SK-N-SH (cell line): ENCODE results near the gene SDR42E1. TPM values are rescaled to one million over a fixed set of nuclear protein-coding genes. Genes with fewer than 3 reads are reported as not detected.

ENCODE experiments used
- CTCF ChIA-PET: fragments of 300-600, 350-600 bp; formaldehyde crosslinking; extraction: SDS; loops from one replicate; lab custom pipeline; 2021; lab: Yijun Ruan, JAX
- POLR2A ChIA-PET: fragments of 350-600 bp; sonication (Branson Sonifier 250); formaldehyde crosslinking; extraction: SDS; loops from one replicate; lab custom pipeline; 2020; ENCODE audit warnings: antibody characterized with exemption, inconsistent platforms; lab: Yijun Ruan, JAX
- DNase-seq: peaks from one replicate; pipeline ENCODE4 v3.0.0; 2012
- H2AFZ ChIP-seq: fragments of 200-600 bp; sonication (generic); 2 replicates; pipeline ENCODE4 v1.8.1; 2016; ENCODE audit warnings: antibody characterized with exemption, mild to moderate bottlenecking, low read depth
- H3F3A ChIP-seq: fragments of 200-600 bp; sonication (generic); replicated peaks from 2 replicates; pipeline ENCODE3; 2016; ENCODE audit warnings: antibody characterized with exemption, mild to moderate bottlenecking; ENCODE audit not compliant: insufficient read depth
- H3K27ac ChIP-seq, 2 experiments: fragments of 200-500 bp in 1 of 2; fragments of 200-600 bp in 1 of 2; sonication (Bioruptor generic) in 1 of 2; sonication (generic), shearing (Covaris generic) in 1 of 2; 2 replicates each; pipeline versions ENCODE4 v1.5.1 to v1.6.1; 2014 to 2016; ENCODE audit warnings: low read depth in 2 of 2, inconsistent platforms in 1 of 2, low read length in 1 of 2, mild to moderate bottlenecking in 1 of 2, mixed read lengths in 1 of 2
- H3K27me3 ChIP-seq: fragments of 200-600 bp; sonication (generic), shearing (Covaris generic); 2 replicates; pipeline ENCODE4 v1.6.1; 2016; ENCODE audit warnings: mixed run types; ENCODE audit not compliant: insufficient read depth
- H3K36me3 ChIP-seq, 2 experiments: fragments of 200-500 bp in 1 of 2; fragments of 200-600 bp in 1 of 2; sonication (Bioruptor generic) in 1 of 2; sonication (generic) in 1 of 2; replicated peaks in 1 of 2; 2 replicates each; pipeline versions ENCODE3 to v1.5.1; 2014 to 2016; ENCODE audit warnings: low read length in 1 of 2, mild to moderate bottlenecking in 1 of 2; ENCODE audit not compliant: insufficient read depth in 2 of 2, control insufficient read depth in 1 of 2
- H3K4me1 ChIP-seq, 2 experiments: fragments of 200-500 bp in 1 of 2; fragments of 200-600 bp in 1 of 2; sonication (Bioruptor generic) in 1 of 2; sonication (generic), shearing (Covaris generic) in 1 of 2; 2 replicates each; pipeline versions ENCODE4 v1.5.1 to v1.6.1; 2014 to 2016; ENCODE audit warnings: low read depth in 1 of 2, low read length in 1 of 2, mixed run types in 1 of 2; ENCODE audit not compliant: insufficient read depth in 2 of 2, control insufficient read depth in 1 of 2
- H3K4me2 ChIP-seq: fragments of 200-600 bp; sonication (generic), shearing (Covaris generic); 2 replicates; pipeline ENCODE4 v1.6.1; 2017; ENCODE audit warnings: mixed run types
- H3K4me3 ChIP-seq, 2 experiments: fragments of 200-500 bp in 1 of 2; fragments of 200-600 bp in 1 of 2; sonication (Bioruptor generic) in 1 of 2; sonication (generic), shearing (Covaris generic) in 1 of 2; 2 replicates each; pipeline versions ENCODE4 v1.5.1 to v1.8.1; 2014 to 2016; ENCODE audit warnings: low read depth in 2 of 2, inconsistent platforms in 1 of 2, low read length in 1 of 2, mild to moderate bottlenecking in 1 of 2, mixed read lengths in 1 of 2, moderate library complexity in 1 of 2
- H3K79me2 ChIP-seq: fragments of 200-600 bp; sonication (generic); 2 replicates; pipeline ENCODE4 v1.8.1; 2017; ENCODE audit warnings: mild to moderate bottlenecking; ENCODE audit not compliant: insufficient read depth
- H3K9ac ChIP-seq: fragments of 200-600 bp; sonication (generic); 2 replicates; pipeline ENCODE4 v1.6.1; 2017; ENCODE audit warnings: mixed run types
- H3K9me2 ChIP-seq: fragments of 200-600 bp; sonication (generic); 2 replicates; pipeline ENCODE4 v1.6.1; 2017; ENCODE audit warnings: mixed run types
- H3K9me3 ChIP-seq: fragments of 200-600 bp; sonication (generic); 2 replicates; pipeline ENCODE4 v1.6.1; 2017; ENCODE audit warnings: mixed run types, mild to moderate bottlenecking, moderate library complexity
- H4K20me1 ChIP-seq: fragments of 200-600 bp; sonication (generic); 2 replicates; pipeline ENCODE4 v1.6.1; 2017; ENCODE audit warnings: mild to moderate bottlenecking, mixed run types; ENCODE audit not compliant: insufficient read depth
- EZH2phosphoT487 ChIP-seq: fragments of 200-600 bp; sonication (generic); IDR thresholded peaks from 2 replicates; pipeline ENCODE4 v1.6.1; 2017; ENCODE audit warnings: low read depth, mixed run types, mild to moderate bottlenecking, antibody characterized with exemption, moderate library complexity, borderline replicate concordance
- FOSL2 ChIP-seq: IDR thresholded peaks from 2 replicates; pipeline ENCODE4 v1.4.0; 2012; ENCODE audit warnings: low read depth, mild to moderate bottlenecking, moderate library complexity, borderline replicate concordance
- MEF2A ChIP-seq: IDR thresholded peaks from 2 replicates; pipeline ENCODE4 v1.4.0; 2012; ENCODE audit warnings: low read depth, borderline replicate concordance
- PBX3 ChIP-seq: IDR thresholded peaks from 2 replicates; pipeline ENCODE4; 2012
- RFX5 ChIP-seq: IDR thresholded peaks from 2 replicates; pipeline ENCODE4 v1.6.1; 2012; ENCODE audit warnings: mild to moderate bottlenecking, improper control_type of control experiment, low read length
- SMC3 ChIP-seq: IDR thresholded peaks from 2 replicates; pipeline ENCODE4 v1.6.1; 2012; ENCODE audit warnings: low read depth, low read length, improper control_type of control experiment
- TEAD4 ChIP-seq: IDR thresholded peaks from 2 replicates; pipeline ENCODE4 v1.4.0; 2012; ENCODE audit warnings: mild to moderate bottlenecking, borderline replicate concordance; ENCODE audit not compliant: insufficient read depth
- USF2 ChIP-seq: fragments of 150-350 bp; IDR thresholded peaks from 2 replicates; pipeline ENCODE4 v1.6.1; 2017; ENCODE audit warnings: antibody characterized with exemption, low read length, low read depth, borderline replicate concordance
- YY1 ChIP-seq: IDR thresholded peaks from 2 replicates; pipeline ENCODE4 v1.4.0; 2012; ENCODE audit warnings: low read depth, mild to moderate bottlenecking
- WGBS: methylation state at CpG from one replicate; pipeline ENCODE4 v1.1.6; 2017; ENCODE audit warnings: low lambda C conversion rate; 5-methylcytosine and 5-hydroxymethylcytosine counted together
- polyA plus RNA-seq, 3 experiments: library from polyadenylated mRNA; depleted of rRNA; stranded (reverse); fragments of >200 nt; gene quantifications; 2 replicates each; pipeline ENCODE4 v1.2.3, GENCODE V29; 2012
- TF ChIP-seq, protein P1 (sequence below): fragments of 150-350 bp; IDR thresholded peaks from 2 replicates; pipeline ENCODE4 v1.6.1; 2016; ENCODE audit warnings: mild to moderate bottlenecking, low read depth, low read length

The SDR42E1 gene
- polyA plus RNA-seq, 1 of the 3 experiments (the other 2 are of a cell fraction): not detected

- H3K9ac ChIP-seq: no peak overlapping the region
- 19% methylated on average over 2 of the region's 2 CpGs for WGBS
- H4K20me1 ChIP-seq: no peaks in the 10 kb centered on the region
- H3K9me2 ChIP-seq: no peaks in the 10 kb centered on the region
- DNase-seq: no peak
- H3K4me2 ChIP-seq: no peak overlapping the region
- H3K27me3 ChIP-seq: peaks cover 16% of the 10 kb centered on the region; the same call in 1 of the 2 replicates
- ChIA-PET CTCF (interaction anchor here (1.0 to 1.3 kb wide), 2 partner anchors 26 to 28 kb away, joined by 3 read pairs; no protein-coding TSS in a partner anchor), POLR2A (no interaction called here)
- H3F3A ChIP-seq: no peaks in the 10 kb centered on the region
- no peak overlapping the region for H2AFZ ChIP-seq
- peaks cover 0 to 6% of the 10 kb centered on the region in 2 experiments; a peak in 1 of 4 replicates for H3K4me1 ChIP-seq
- no peaks in the 10 kb centered on the region for H3K36me3 ChIP-seq
- no peak for TF ChIP-seq SMC3
- no peak for TF ChIP-seq FOSL2
- no peak for TF ChIP-seq YY1
- H3K27ac ChIP-seq: no peak overlapping the region
- H3K9me3 ChIP-seq: no peaks in the 10 kb centered on the region
- H3K79me2 ChIP-seq: no peaks in the 10 kb centered on the region
- H3K4me3 ChIP-seq: no peak overlapping the region
These were observed 31.6 kb upstream of the SDR42E1 start for GRCh38 chr16:82042846-82043245.

DNA sequence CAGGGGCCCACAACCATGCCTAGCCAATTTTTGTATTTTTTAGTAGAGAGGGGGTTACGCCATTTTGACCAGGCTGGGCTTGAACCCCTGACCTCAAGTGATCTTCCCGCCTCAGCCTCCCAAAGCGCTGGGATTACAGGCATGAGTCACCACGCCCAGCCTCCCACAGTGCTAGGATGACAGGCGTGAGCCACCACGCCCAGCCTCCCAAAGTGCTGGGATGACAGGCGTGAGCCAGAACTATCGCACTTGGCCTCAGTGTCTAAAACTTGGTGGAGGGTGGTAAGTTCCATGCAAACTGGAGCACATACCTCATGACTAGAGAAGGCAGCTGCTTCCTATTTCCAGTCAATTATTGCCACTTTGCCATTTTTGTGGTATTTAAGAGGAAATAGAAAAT, 30.9 kb upstream of the SDR42E1 start:
- Histone ChIP-seq H3K36me3 (no peaks in the 10 kb centered on the region), H3K9me3 (no peaks in the 10 kb centered on the region), H3K9me2 (no peaks in the 10 kb centered on the region), H4K20me1 (no peaks in the 10 kb centered on the region), H3F3A (no peaks in the 10 kb centered on the region), H3K4me3 (no peak overlapping the region), H3K4me1 (peaks cover 0 to 6% of the 10 kb centered on the region in 2 experiments; a peak in 1 of 4 replicates), H3K79me2 (no peaks in the 10 kb centered on the region)
- CTCF ChIA-PET: interaction anchor here (1.3 kb wide), 1 partner anchor 25 kb away, joined by 3 read pairs; no protein-coding TSS in a partner anchor
- WGBS: 52% methylated on average over 8 of the region's 8 CpGs
- no peak for TF ChIP-seq RFX5
- TF ChIP-seq, protein P1, sequence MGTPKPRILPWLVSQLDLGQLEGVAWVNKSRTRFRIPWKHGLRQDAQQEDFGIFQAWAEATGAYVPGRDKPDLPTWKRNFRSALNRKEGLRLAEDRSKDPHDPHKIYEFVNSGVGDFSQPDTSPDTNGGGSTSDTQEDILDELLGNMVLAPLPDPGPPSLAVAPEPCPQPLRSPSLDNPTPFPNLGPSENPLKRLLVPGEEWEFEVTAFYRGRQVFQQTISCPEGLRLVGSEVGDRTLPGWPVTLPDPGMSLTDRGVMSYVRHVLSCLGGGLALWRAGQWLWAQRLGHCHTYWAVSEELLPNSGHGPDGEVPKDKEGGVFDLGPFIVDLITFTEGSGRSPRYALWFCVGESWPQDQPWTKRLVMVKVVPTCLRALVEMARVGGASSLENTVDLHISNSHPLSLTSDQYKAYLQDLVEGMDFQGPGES: no peak
- TF ChIP-seq TEAD4: no peak
- TF ChIP-seq USF2: no peak
- no peak for TF ChIP-seq MEF2A
- no peak for TF ChIP-seq EZH2phosphoT487
- no peak for TF ChIP-seq PBX3
- TF ChIP-seq FOSL2: no peak
- TF ChIP-seq, all 33 proteins: peak for 0
- peaks cover 11% of the 10 kb centered on the region; the same call in 1 of the 2 replicates for H3K27me3 ChIP-seq
- DNase-seq: no peak
- H2AFZ ChIP-seq: no peak overlapping the region
- H3K4me2 ChIP-seq: no peak overlapping the region
- no peak overlapping the region for H3K27ac ChIP-seq
- H3K9ac ChIP-seq: no peak overlapping the region
- POLR2A ChIA-PET: no interaction called here
